HepG2 (cell line): ENCODE data around the gene IGFBP5. TPM values are rescaled to one million over a fixed set of nuclear protein-coding genes. Genes with fewer than 3 reads are reported as not detected.
A peak's percentile ranks its signal among the peaks of the same experiment; 100 is the strongest.

ENCODE experiments used
- BORCS8-MEF2B ChIP-seq: sonication (generic); formaldehyde crosslinking; IDR thresholded peaks from 2 replicates; pipeline ENCODE4 v1.8.0; 2022; ENCODE audit warnings: mild to moderate bottlenecking, missing genetic modification reagents
- FOXA1 ChIP-seq, 2 experiments: fragments of 450-650 bp in 1 of 2; sonication (generic) in 1 of 2; formaldehyde crosslinking in 1 of 2; IDR thresholded peaks; 2 replicates each; pipeline versions ENCODE4 v1.4.0 to v1.6.1; 2016 to 2020; ENCODE audit warnings: missing genetic modification reagents in 1 of 2
- FOXC1 ChIP-seq: sonication (generic); formaldehyde crosslinking; IDR thresholded peaks from 2 replicates; pipeline ENCODE4 v1.8.0; 2022; ENCODE audit warnings: mild to moderate bottlenecking, missing genetic modification reagents, borderline replicate concordance
- GATAD1 ChIP-seq: IDR thresholded peaks from 2 replicates; pipeline ENCODE4 v1.6.1; 2016; ENCODE audit warnings: missing genetic modification reagents, missing compliant biosample characterization
- HOXA3 ChIP-seq: sonication (generic); formaldehyde crosslinking; IDR thresholded peaks from 2 replicates; pipeline ENCODE4 v1.5.0; 2020; ENCODE audit warnings: missing genetic modification reagents
- IRX3 ChIP-seq: sonication (generic); formaldehyde crosslinking; IDR thresholded peaks from 2 replicates; pipeline ENCODE4 v1.8.1; 2023; ENCODE audit warnings: mild to moderate bottlenecking, low read depth, missing genetic modification reagents, borderline replicate concordance
- STAT5B ChIP-seq: sonication (generic); formaldehyde crosslinking; IDR thresholded peaks from 2 replicates; pipeline ENCODE4 v1.4.0; 2020; ENCODE audit warnings: missing genetic modification reagents
- TCF7L2 ChIP-seq: IDR thresholded peaks from 2 replicates; pipeline ENCODE4 v1.6.1; 2011; ENCODE audit warnings: mild to moderate bottlenecking, low read depth, low read length, moderate library complexity
- TRIM24 ChIP-seq: sonication (generic); formaldehyde crosslinking; IDR thresholded peaks from 2 replicates; pipeline ENCODE4 v1.8.0; 2022; ENCODE audit warnings: mild to moderate bottlenecking, missing genetic modification reagents
- ZBTB40 ChIP-seq, 2 experiments: fragments of 450-650 bp in 1 of 2; sonication (generic) in 1 of 2; formaldehyde crosslinking in 1 of 2; IDR thresholded peaks; 2 replicates each; pipeline versions ENCODE4 v1.6.1 to v1.8.0; 2016 to 2022; ENCODE audit warnings: antibody characterized with exemption in 1 of 2, mild to moderate bottlenecking in 1 of 2, missing genetic modification reagents in 1 of 2
- ZNF431 ChIP-seq: sonication (generic); formaldehyde crosslinking; IDR thresholded peaks from 2 replicates; pipeline ENCODE4 v1.9.0; 2022; ENCODE audit warnings: missing genetic modification reagents, low read depth, mild to moderate bottlenecking, borderline replicate concordance
- ZNF687 ChIP-seq: sonication (generic); formaldehyde crosslinking; IDR thresholded peaks from 2 replicates; pipeline ENCODE4 v1.5.1; 2020; ENCODE audit warnings: mild to moderate bottlenecking, missing genetic modification reagents, moderate library complexity
- ZNF747 ChIP-seq: sonication (generic); formaldehyde crosslinking; IDR thresholded peaks from 2 replicates; pipeline ENCODE4 v1.8.1; 2023; ENCODE audit warnings: missing genetic modification reagents, mild to moderate bottlenecking, borderline replicate concordance
- ZSCAN25 ChIP-seq: sonication (generic); formaldehyde crosslinking; IDR thresholded peaks from 2 replicates; pipeline ENCODE4 v1.8.0; 2022; ENCODE audit warnings: mild to moderate bottlenecking, missing genetic modification reagents
- polyA plus RNA-seq, 8 experiments: library from polyadenylated mRNA; depleted of rRNA in 3 of 8; stranded (reverse) in 7 of 8; unstranded in 1 of 8; fragments of >200 nt; fragmentation: Illumina TruSeq in 4 of 8; extraction: Trizol in 4 of 8; gene quantifications; 2 replicates each; pipeline versions ENCODE4 v1.2.1 to v1.2.3, GENCODE V29; 2011 to 2016; ENCODE audit warnings: low read depth in 4 of 8, missing spikeins in 1 of 8, mixed read lengths in 1 of 8; ENCODE audit not compliant: insufficient read depth in 1 of 8
- total RNA-seq, 5 experiments: library from RNA; depleted of rRNA; stranded (reverse); fragments of >200 nt; fragmentation: Illumina TruSeq; extraction: Trizol; gene quantifications; 2 replicates each; pipeline ENCODE4 v1.2.3, GENCODE V29; 2016; ENCODE audit warnings: low read depth in 1 of 5

IGFBP5 gene
- total and polyA plus RNA-seq, 2 of the 13 experiments (the other 11 are each of a cell fraction or from before 2014, with no cell fraction given) = 0.15 TPM; not detected in 1

GRCh38 chr2:216661639-216662375, 33.5 kb downstream of the IGFBP5 start (continued):
- TF ChIP-seq ZBTB40 (IDR thresholded peaks at IDR 0.05) (no peak), ZBTB40 (CRISPR knock-in tag; IDR thresholded peaks at IDR 0.05) (no peak), FOXA1 (IDR thresholded peaks at IDR 0.05) (no peak), FOXA1 (CRISPR knock-in tag; IDR thresholded peaks at IDR 0.05) (no peak), IRX3 (CRISPR knock-in tag) (no peak), HOXA3 (CRISPR knock-in tag) (peak; percentile 17; the same call in 1 of the 2 replicates), ZNF687 (CRISPR knock-in tag) (peak; percentile 72), STAT5B (CRISPR knock-in tag) (no peak), GATAD1 (CRISPR knock-in tag) (no peak), TCF7L2 (no peak), ZSCAN25 (no peak), TRIM24 (CRISPR knock-in tag) (no peak), ZNF431 (CRISPR knock-in tag) (peak; percentile 43; the same call in 1 of the 2 replicates), FOXC1 (0 out of 2 replicates have a peak, but pooled peaks have one; percentile 24), BORCS8-MEF2B (CRISPR knock-in tag) (0 out of 2 replicates have a peak, but pooled peaks have one; percentile 28), ZNF747 (CRISPR knock-in tag) (no peak)
